IMR-90 (cell line): ENCODE data around the gene MTUS2. TPM values are rescaled to one million over a fixed set of nuclear protein-coding genes. Genes with fewer than 3 reads are reported as not detected.

Source experiments
- ATAC-seq: fragments of 200-7000 bp; cut with Tn5 transposase; 2 replicates; pipeline ENCODE4 v1.9.1; 2020; ENCODE audit warnings: low read depth, mild to moderate bottlenecking, moderate library complexity
- BruUV-seq: library from RNA; stranded (reverse); fragments of 400-500 nt; replicated peaks from 2 replicates; lab custom pipeline; 2021; lab: Mats Ljungman, UMichigan
- CTCF ChIA-PET: fragments of 300-600 bp; formaldehyde crosslinking; extraction: SDS; loops from one replicate; lab custom pipeline; 2021; ENCODE audit warnings: antibody characterized with exemption; lab: Yijun Ruan, JAX
- POLR2A ChIA-PET: fragments of 300-600 bp; sonication (Branson Sonifier 250); formaldehyde crosslinking; loops from one replicate; lab custom pipeline; 2022; ENCODE audit warnings: antibody characterized with exemption; ENCODE audit not compliant: unreplicated experiment; lab: Charles Lee
- DNase-seq: peaks from one replicate; pipeline ENCODE4 v3.0.0; 2013
- H2AFZ ChIP-seq: replicated peaks from 2 replicates; pipeline ENCODE3; 2013; ENCODE audit warnings: low read length, mild to moderate bottlenecking; ENCODE audit not compliant: poor library complexity
- H2AK5ac ChIP-seq: 2 replicates; pipeline ENCODE4 v1.6.1; 2013; ENCODE audit warnings: low read depth, low read length, inconsistent platforms
- H2AK9ac ChIP-seq: replicated peaks from 2 replicates; pipeline ENCODE3; 2013; ENCODE audit warnings: mild to moderate bottlenecking, low read depth, low read length, moderate library complexity; ENCODE audit not compliant: poor library complexity
- H2BK120ac ChIP-seq: 2 replicates; pipeline ENCODE4 v1.6.1; 2013; ENCODE audit warnings: low read depth, low read length, inconsistent platforms
- H2BK15ac ChIP-seq: 3 replicates; pipeline ENCODE4 v1.6.1; 2013; ENCODE audit warnings: low read depth, low read length, inconsistent platforms
- H2BK20ac ChIP-seq: 2 replicates; pipeline ENCODE4 v1.6.1; 2013; ENCODE audit warnings: low read depth, mild to moderate bottlenecking, inconsistent platforms, low read length, moderate library complexity
- H2BK5ac ChIP-seq: 2 replicates; pipeline ENCODE4 v1.6.1; 2013; ENCODE audit warnings: mild to moderate bottlenecking, low read depth, low read length, inconsistent platforms; ENCODE audit not compliant: poor library complexity, severe bottlenecking
- H3K14ac ChIP-seq: replicated peaks from 2 replicates; pipeline ENCODE4 v1.6.1; 2013; ENCODE audit warnings: low read depth, low read length, inconsistent platforms
- H3K18ac ChIP-seq: 2 replicates; pipeline ENCODE4 v1.6.1; 2013; ENCODE audit warnings: low read depth, low read length, control low read depth
- H3K23ac ChIP-seq: 2 replicates; pipeline ENCODE4 v1.6.1; 2013; ENCODE audit warnings: low read depth, low read length, inconsistent platforms
- H3K27ac ChIP-seq: 2 replicates; pipeline ENCODE4 v1.5.1; 2013; ENCODE audit warnings: mild to moderate bottlenecking, control low read depth, low read length; ENCODE audit not compliant: insufficient read depth
- H3K27me3 ChIP-seq: 2 replicates; pipeline ENCODE4 v1.6.1; 2013; ENCODE audit warnings: low read length; ENCODE audit not compliant: control insufficient read depth, insufficient read depth
- H3K36me3 ChIP-seq: 2 replicates; pipeline ENCODE4 v1.6.1; 2013; ENCODE audit warnings: low read length, mixed read lengths; ENCODE audit not compliant: control insufficient read depth, insufficient read depth
- H3K4ac ChIP-seq: 2 replicates; pipeline ENCODE4 v1.6.1; 2013; ENCODE audit warnings: low read depth, low read length, inconsistent platforms
- H3K4me1 ChIP-seq: 2 replicates; pipeline ENCODE4 v1.6.1; 2013; ENCODE audit warnings: low read length, mixed read lengths; ENCODE audit not compliant: control insufficient read depth, insufficient read depth
- H3K4me2 ChIP-seq: 2 replicates; pipeline ENCODE4 v1.6.1; 2013; ENCODE audit warnings: low read depth, mild to moderate bottlenecking, control low read depth, low read length, moderate library complexity
- H3K4me3 ChIP-seq: 2 replicates; pipeline ENCODE4 v1.5.1; 2013; ENCODE audit warnings: low read depth, mild to moderate bottlenecking, control low read depth, low read length, moderate library complexity; ENCODE audit not compliant: insufficient read depth
- H3K56ac ChIP-seq: 2 replicates; pipeline ENCODE4 v1.6.1; 2013; ENCODE audit warnings: low read length, inconsistent platforms; ENCODE audit not compliant: insufficient read depth; ENCODE audit errors: extremely low read depth
- H3K79me1 ChIP-seq, 2 experiments: 2 replicates each; pipeline ENCODE4 v1.6.1; 2013; ENCODE audit warnings: low read length in 2 of 2, inconsistent platforms in 1 of 2, low read depth in 1 of 2
- H3K9ac ChIP-seq: 2 replicates; pipeline ENCODE4 v1.6.1; 2013; ENCODE audit warnings: low read depth, low read length, control low read depth
- H3K9me1 ChIP-seq: 2 replicates; pipeline ENCODE4 v1.6.1; 2013; ENCODE audit warnings: low read length, inconsistent platforms; ENCODE audit not compliant: insufficient read depth
- H3K9me3 ChIP-seq: 2 replicates; pipeline ENCODE4 v1.6.1; 2013; ENCODE audit warnings: low read length; ENCODE audit not compliant: control insufficient read depth, insufficient read depth
- H4K20me1 ChIP-seq: 2 replicates; pipeline ENCODE4 v1.6.1; 2013; ENCODE audit warnings: low read length, inconsistent platforms; ENCODE audit not compliant: insufficient read depth
- H4K5ac ChIP-seq: 2 replicates; pipeline ENCODE4 v1.6.1; 2013; ENCODE audit warnings: mild to moderate bottlenecking, low read depth, low read length, control low read depth
- H4K8ac ChIP-seq, 2 experiments: 2 replicates each; pipeline ENCODE4 v1.6.1; 2013; ENCODE audit warnings: low read depth in 2 of 2, low read length in 2 of 2, control low read depth in 1 of 2, inconsistent platforms in 1 of 2
- H4K91ac ChIP-seq: 2 replicates; pipeline ENCODE4 v1.6.1; 2013; ENCODE audit warnings: low read depth, low read length, inconsistent platforms; ENCODE audit not compliant: insufficient read depth
- BHLHE40 ChIP-seq: fragments of 150-350 bp; IDR thresholded peaks from 2 replicates; pipeline ENCODE4 v1.6.1; 2016; ENCODE audit warnings: mild to moderate bottlenecking, low read depth, low read length
- CEBPB ChIP-seq: IDR thresholded peaks from 2 replicates; pipeline ENCODE4 v1.6.1; 2012; ENCODE audit warnings: low read depth, low read length, improper control_type of control experiment
- CHD1 ChIP-seq: IDR thresholded peaks from 2 replicates; pipeline ENCODE4 v1.6.1; 2012; ENCODE audit warnings: low read depth, low read length, improper control_type of control experiment
- FOS ChIP-seq: fragments of 150-350 bp; IDR thresholded peaks from 2 replicates; pipeline ENCODE4 v1.6.1; 2016; ENCODE audit warnings: low read depth, low read length
- MAFK ChIP-seq: IDR thresholded peaks from 2 replicates; pipeline ENCODE4 v1.6.1; 2012; ENCODE audit warnings: low read depth, low read length, improper control_type of control experiment
- MAZ ChIP-seq: IDR thresholded peaks from 2 replicates; pipeline ENCODE4 v1.6.1; 2012; ENCODE audit warnings: low read depth, mild to moderate bottlenecking, low read length, improper control_type of control experiment, moderate library complexity, borderline replicate concordance
- MXI1 ChIP-seq: IDR thresholded peaks from 2 replicates; pipeline ENCODE4 v1.6.1; 2012; ENCODE audit warnings: low read depth, mild to moderate bottlenecking, low read length, moderate library complexity, borderline replicate concordance
- NFE2L2 ChIP-seq: fragments of 150-350 bp; IDR thresholded peaks from 2 replicates; pipeline ENCODE4 v1.6.1; 2016; ENCODE audit warnings: low read depth, mild to moderate bottlenecking, low read length
- POLR2A ChIP-seq: IDR thresholded peaks from 2 replicates; pipeline ENCODE4 v1.6.1; 2012; ENCODE audit warnings: mild to moderate bottlenecking, low read depth, low read length
- RAD21 ChIP-seq: IDR thresholded peaks from 2 replicates; pipeline ENCODE4 v1.6.1; 2012; ENCODE audit warnings: low read length, improper control_type of control experiment
- RCOR1 ChIP-seq: IDR thresholded peaks from 2 replicates; pipeline ENCODE4 v1.6.1; 2012; ENCODE audit warnings: mild to moderate bottlenecking, low read length, improper control_type of control experiment; ENCODE audit not compliant: insufficient replicate concordance
- RFX5 ChIP-seq: IDR thresholded peaks from 2 replicates; pipeline ENCODE4 v1.8.0; 2012; ENCODE audit warnings: low read depth, mild to moderate bottlenecking, low read length, moderate library complexity
- SMC3 ChIP-seq: fragments of 150-350 bp; IDR thresholded peaks from 2 replicates; pipeline ENCODE4 v1.6.1; 2016; ENCODE audit warnings: low read depth, mild to moderate bottlenecking, antibody characterized with exemption, low read length, moderate library complexity
- dilution Hi-C: fragments of 300-500 bp; cut with HindIII; formaldehyde crosslinking; loops from one replicate; pipeline ENCODE4 v1.14.3; 2018; ENCODE audit warnings: low sequenced_read_pairs; ENCODE audit not compliant: unreplicated experiment
- in situ Hi-C: fragments of 300-500 bp; cut with MboI; formaldehyde crosslinking; loops from 3 replicates; pipeline ENCODE4 v1.14.3; 2019; ENCODE audit warnings: low sequenced_read_pairs, inconsistent platforms, mixed read lengths
- intact Hi-C: fragments of 100-400 bp; cut with micrococcal nuclease; formaldehyde crosslinking; loops from 2 replicates; pipeline ENCODE4 v1.10.0; 2022
- polyA plus RNA-seq, 3 experiments: library from polyadenylated mRNA; depleted of rRNA; stranded (reverse); fragments of >200 nt; gene quantifications; 2 replicates each; pipeline ENCODE4 v1.2.3, GENCODE V29; 2012; ENCODE audit warnings: low replicate concordance in 1 of 3
- total RNA-seq: library from RNA; depleted of rRNA; stranded (reverse); fragments of >200 nt; gene quantifications from 2 replicates; pipeline ENCODE4 v1.2.3, GENCODE V29; 2012
- TF ChIP-seq, protein P1 (sequence below): conservative IDR thresholded peaks from 2 replicates; pipeline ENCODE4 v1.5.1; 2012; ENCODE audit warnings: mild to moderate bottlenecking, low read depth, low read length, improper control_type of control experiment
- TF ChIP-seq, protein P2 (sequence below): fragments of 150-350 bp; IDR thresholded peaks from 2 replicates; pipeline ENCODE4 v1.6.1; 2017; ENCODE audit warnings: mild to moderate bottlenecking, antibody characterized with exemption, low read length, low read depth
- TF ChIP-seq, protein P3 (sequence below): fragments of 150-350 bp; IDR thresholded peaks from 2 replicates; pipeline ENCODE4 v1.6.1; 2016; ENCODE audit warnings: low read depth, mild to moderate bottlenecking, low read length, moderate library complexity, borderline replicate concordance

The MTUS2 gene
- total and polyA plus RNA-seq, 2 of the 4 experiments (the other 2 are of a cell fraction) = under 0.01 to 0.02 TPM

DNA sequence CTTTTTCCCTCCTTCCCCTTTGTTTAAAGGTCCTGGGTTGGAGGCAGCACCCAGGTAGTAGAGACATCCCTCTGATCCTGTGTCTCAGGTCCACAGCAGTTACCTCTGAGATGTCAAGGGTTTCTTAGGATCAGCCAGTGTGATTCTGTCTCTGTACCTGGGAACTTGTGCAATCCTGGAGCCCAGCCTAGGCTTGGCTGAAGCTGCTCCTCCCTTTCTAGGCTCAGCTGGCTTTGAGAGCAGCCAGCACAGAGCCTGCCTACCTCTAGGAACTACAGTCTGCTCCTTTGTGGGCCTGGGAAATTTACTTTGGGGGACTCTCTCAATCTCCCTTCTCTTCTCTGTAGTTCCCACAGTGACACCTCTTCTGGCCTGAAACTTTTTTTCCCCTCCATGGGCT lies 171.6 kb downstream of the MTUS2 start:
- Histone ChIP-seq H2BK5ac (no peak overlapping the region), H3K4me2 (no peak overlapping the region), H2BK120ac (no peak overlapping the region), H4K91ac (no peak overlapping the region), H3K36me3 (no peaks in the 10 kb centered on the region), H3K18ac (no peak overlapping the region), H4K20me1 (no peaks in the 10 kb centered on the region), H3K4me1 (no peaks in the 10 kb centered on the region), H2AFZ (no peak overlapping the region), H3K14ac (no peak overlapping the region), H3K23ac (no peak overlapping the region), H3K9ac (no peak overlapping the region), H2AK5ac (no peak overlapping the region), H4K8ac (no peak overlapping the region), H3K27ac (no peak overlapping the region), H2BK20ac (no peak overlapping the region), H2AK9ac (no peak overlapping the region), H4K5ac (no peak overlapping the region), H3K4me3 (no peak overlapping the region), H2BK15ac (no peak overlapping the region), H3K27me3 (no peaks in the 10 kb centered on the region), H3K9me3 (peaks cover 15% of the 10 kb centered on the region), H3K79me1 (no peaks in the 10 kb centered on the region), H3K4ac (no peak overlapping the region), H3K56ac (no peak overlapping the region), H3K9me1 (no peaks in the 10 kb centered on the region)
- DNase-seq = no peak
- intact Hi-C loops = no loop called here
- dilution Hi-C loops = no loop called here
- BruUV-seq = no TSS peak
- TF ChIP-seq POLR2A (no peak), NFE2L2 (no peak), CEBPB (no peak), MXI1 (no peak), BHLHE40 (no peak), RAD21 (no peak), MAFK (no peak), CHD1 (no peak), MAZ (no peak), RCOR1 (no peak), FOS (no peak), RFX5 (no peak), SMC3 (no peak)
- TF ChIP-seq, protein P1, sequence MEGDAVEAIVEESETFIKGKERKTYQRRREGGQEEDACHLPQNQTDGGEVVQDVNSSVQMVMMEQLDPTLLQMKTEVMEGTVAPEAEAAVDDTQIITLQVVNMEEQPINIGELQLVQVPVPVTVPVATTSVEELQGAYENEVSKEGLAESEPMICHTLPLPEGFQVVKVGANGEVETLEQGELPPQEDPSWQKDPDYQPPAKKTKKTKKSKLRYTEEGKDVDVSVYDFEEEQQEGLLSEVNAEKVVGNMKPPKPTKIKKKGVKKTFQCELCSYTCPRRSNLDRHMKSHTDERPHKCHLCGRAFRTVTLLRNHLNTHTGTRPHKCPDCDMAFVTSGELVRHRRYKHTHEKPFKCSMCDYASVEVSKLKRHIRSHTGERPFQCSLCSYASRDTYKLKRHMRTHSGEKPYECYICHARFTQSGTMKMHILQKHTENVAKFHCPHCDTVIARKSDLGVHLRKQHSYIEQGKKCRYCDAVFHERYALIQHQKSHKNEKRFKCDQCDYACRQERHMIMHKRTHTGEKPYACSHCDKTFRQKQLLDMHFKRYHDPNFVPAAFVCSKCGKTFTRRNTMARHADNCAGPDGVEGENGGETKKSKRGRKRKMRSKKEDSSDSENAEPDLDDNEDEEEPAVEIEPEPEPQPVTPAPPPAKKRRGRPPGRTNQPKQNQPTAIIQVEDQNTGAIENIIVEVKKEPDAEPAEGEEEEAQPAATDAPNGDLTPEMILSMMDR = no peak
- TF ChIP-seq, protein P2, sequence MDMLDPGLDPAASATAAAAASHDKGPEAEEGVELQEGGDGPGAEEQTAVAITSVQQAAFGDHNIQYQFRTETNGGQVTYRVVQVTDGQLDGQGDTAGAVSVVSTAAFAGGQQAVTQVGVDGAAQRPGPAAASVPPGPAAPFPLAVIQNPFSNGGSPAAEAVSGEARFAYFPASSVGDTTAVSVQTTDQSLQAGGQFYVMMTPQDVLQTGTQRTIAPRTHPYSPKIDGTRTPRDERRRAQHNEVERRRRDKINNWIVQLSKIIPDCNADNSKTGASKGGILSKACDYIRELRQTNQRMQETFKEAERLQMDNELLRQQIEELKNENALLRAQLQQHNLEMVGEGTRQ = no peak
- TF ChIP-seq, protein P3, sequence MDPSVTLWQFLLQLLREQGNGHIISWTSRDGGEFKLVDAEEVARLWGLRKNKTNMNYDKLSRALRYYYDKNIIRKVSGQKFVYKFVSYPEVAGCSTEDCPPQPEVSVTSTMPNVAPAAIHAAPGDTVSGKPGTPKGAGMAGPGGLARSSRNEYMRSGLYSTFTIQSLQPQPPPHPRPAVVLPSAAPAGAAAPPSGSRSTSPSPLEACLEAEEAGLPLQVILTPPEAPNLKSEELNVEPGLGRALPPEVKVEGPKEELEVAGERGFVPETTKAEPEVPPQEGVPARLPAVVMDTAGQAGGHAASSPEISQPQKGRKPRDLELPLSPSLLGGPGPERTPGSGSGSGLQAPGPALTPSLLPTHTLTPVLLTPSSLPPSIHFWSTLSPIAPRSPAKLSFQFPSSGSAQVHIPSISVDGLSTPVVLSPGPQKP = no peak
- in situ Hi-C loops = no loop called here
- ChIA-PET CTCF (no interaction called here), POLR2A (no interaction called here)
- ATAC-seq = no peak
